ENCODE data around the gene ANXA9.

Gene ANXA9

DNA sequence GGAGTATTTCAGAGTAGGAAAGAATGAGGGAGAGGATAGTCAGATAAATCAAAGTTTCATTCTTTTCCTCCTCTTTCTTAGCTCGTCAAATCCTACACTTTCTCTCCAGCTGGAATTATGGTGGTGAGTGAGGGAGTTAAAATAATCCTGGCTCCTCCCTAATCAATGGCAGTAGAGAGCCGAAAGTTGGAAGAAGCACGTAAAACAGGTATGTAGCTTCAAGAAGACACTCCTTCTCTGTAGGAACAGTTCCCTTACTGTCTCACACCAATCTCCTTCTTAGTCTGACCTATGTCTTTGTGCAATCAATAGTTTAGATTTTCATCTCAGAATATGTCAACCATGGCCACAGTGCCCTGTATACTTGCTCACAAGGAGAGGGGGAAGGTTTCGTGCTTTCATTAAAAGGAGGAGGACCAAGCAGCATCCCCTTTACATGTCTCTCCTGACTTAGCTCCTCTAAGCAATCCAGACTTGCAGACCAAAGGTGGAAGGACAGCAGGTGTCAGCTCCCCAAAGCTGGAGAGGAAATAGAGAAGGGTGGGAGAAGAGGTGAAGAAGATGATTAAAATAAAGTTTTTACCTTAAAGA is 23.7 kb downstream of the ANXA9 start:
- no peak for DNase-seq

DNA sequence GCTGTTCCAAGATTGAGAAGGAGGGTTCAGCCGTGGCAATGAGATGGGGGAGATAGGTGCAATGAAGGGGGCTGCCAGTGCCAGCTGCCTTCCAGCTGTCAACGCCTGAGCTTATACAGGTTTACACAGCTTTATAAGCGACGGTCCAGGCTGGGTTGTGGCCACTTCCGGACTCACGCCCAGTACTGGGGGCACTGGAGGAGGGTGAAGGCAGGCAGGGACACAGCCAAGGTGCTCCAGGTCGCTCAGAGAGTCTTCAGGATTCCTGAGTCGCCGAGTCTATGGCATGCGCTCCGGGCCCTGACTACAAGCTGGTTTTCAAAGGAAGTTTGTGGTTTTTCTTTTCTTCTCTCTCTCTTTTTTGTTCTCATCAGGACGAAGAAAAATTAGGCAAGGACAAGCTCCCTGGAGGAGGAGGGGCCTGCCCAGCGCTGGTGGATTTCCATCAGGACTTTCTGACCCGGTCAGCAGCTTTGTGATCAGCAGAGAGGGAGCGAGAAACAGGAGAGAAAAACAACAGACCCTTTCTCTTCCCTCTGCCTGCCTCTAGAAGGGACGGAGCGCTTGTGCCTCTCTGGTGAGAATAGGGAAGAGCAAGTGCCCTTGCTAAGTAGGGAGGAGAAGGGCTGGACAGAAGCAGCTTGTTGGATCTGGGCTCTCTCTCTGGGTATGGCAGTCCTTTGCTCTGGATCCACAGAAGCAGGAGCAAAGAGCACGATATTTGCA is 24.4 kb downstream of the ANXA9 start, which contains the start of gene MINDY1:
MINDY1 (minus strand) TSS at position 576 of the 726 bp plus-strand sequence. CDS start 4,285 bp downstream, outside the sequence.
- peak; percentile 80 for DNase-seq

DNA sequence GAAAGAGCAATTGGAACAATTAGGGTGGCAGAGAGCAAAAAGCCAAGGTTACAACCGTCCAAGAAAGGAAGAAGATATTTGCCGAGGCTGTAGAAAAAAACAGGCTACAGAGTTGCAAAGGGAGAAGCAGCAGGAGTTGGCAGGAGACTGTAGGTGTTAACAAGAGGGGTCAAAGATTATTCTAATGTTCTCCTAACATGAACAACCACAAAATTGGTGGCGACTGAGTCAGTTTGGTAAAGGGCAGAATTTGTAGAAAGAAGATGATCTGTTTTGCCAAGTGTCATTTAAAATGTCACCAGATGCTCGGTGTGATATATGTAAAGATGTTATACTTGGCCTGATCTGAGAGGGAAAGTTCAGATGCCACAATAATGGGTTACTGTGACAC is 25.8 kb downstream of the ANXA9 start:
- no peak for DNase-seq

DNA sequence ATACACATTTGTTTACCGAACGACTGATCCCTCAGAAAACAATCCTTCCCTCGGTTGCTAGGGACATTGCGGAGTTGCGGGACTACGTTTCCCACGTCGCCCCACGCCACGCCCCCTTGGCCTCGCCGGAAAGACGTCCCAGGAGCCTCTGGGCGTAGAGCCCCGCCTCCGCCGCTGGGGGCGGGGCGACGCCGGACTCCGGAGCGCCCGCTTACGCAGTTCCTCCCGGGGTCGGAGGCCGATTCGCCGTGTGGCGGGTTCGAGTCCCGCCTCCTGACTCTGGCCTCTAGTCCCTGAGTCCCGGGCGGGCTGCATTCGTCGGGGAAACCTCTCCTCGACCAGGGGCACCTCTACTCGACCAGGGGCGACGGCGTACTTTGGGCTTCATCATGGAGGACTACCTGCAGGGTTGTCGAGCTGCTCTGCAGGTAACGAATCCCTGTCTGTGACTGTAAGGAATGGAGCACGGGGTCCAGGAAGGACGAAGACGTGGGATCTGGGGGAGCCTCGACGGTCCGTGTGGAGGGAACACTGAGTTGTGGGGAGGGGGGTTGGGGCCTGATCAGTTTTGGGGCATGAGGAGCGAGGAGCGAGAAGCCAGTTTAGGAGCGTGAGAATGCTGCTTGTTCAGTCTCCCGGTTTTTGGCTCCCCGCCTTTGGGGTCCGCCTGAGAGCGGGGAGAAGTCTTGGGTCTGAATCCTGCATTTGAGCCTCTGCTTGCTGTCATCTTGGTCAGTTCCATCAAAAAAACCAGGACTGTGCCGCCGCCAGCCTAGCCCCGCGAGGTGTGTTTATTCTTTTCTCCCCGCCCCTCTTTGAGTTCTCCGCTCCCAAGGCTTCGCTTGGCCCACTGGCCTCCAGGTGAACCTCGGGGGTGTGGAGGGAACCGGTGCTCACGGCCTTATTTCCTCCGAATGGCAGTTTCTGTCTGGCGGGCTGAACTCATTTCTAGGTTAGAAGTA is 26.4 kb downstream of the ANXA9 start, which contains the start of gene PRUNE1:
PRUNE1 (plus strand) TSS at position 206 of the 962 bp plus-strand sequence; CDS start at position 390, 184 bp downstream.
- peak; percentile 99 for DNase-seq

DNA sequence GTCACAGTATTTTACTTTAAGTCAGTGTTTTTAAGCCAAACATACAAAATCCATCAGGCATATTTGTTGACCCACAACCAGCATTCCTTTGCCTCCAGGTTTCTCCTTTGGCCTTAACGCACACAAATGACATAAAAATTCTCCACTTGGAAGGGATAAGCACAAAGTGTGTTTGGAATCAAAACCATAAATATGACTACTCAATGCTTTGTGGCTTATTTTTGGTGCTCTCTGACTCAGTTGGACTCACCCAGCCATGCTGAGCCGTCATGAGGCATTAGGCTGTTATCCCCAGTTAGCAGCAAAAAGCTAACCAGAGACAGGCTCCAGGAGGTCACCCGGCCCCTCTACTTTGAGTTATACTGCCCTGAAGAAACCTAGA is 27.1 kb downstream of the ANXA9 start:
- no peak for DNase-seq

DNA sequence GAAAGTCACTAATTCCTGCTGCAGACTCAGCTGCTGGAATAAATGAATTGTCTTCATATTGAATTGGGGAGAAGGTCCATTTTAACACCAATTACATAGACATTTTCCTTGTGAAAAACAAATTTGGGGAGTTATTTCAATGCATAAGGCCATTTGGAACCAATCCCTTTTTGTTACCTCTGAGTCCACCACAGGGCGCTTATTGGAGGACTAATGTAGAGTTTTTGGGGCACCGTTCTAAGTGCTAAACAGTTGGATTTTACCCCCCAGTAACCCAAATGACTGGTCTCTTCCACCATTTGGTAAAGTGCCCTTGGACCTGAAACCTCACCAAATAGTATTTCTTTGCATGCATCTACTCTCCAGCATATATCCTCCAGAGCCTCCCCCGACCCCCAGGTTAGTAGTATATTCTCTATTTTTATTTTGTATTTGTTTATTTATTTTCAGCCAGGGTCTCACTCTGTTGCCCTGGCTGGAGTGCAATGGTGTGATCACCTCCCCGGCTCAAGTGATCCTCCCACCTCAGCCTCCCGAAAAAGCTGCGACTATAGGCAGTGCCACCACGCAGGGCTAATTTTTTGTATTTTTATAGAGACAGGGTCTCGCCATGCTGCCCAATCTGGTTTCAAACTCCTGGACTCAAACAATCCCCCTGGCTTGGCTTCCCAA is 27.7 kb downstream of the ANXA9 start:
- no peak for DNase-seq

DNA sequence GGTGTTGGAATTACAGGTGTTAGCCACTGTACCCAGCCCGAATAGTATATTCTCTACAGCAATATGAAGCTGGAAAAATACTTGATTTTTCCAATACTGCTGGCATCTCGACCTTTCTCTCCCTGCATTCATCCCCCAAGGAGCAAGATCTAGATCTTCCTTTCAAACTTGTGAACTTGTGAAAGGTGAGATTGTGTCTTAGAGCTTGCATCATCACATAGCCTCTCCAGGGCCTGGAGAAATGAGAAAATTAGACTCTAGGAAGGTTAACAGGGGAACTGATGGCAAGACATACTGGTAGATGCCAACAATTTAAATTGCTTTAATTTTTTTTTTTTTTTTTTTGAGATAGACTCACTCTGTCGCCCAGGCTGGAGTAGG is 28.2 kb downstream of the ANXA9 start:
- no peak for DNase-seq

DNA sequence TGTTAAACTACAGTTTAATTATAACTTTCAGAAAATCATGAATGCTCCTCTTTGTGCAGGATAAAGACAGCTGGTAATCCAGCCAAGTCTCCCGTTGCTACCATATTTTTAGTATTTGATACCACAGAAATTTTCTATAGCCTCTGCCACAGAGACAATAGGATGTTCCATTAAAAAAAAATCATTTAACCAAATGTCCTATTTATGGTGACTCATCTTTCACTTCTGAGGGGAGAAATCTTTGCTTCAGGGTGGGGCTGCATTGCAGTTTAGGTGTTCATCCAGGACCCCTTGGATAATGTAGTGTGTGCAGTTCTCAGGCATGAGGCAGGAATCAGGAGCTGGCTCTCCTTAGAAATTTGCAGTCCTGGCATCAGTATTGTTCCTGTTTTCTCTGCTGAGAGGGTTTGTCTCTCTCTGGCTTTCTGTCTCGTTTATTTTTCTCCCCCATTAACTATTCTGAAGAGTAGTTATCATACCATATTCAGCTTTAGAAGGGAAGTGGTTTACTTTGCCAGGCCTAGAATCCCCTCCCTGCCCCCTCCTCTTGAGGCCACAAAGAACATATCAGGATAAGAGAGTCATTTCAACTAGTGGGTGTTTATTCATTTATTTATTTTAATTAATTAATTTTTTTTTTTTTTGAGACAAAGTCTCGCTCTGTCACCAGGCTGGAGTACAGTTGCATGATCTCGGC is 29.2 kb downstream of the ANXA9 start:
- no peak for DNase-seq

DNA sequence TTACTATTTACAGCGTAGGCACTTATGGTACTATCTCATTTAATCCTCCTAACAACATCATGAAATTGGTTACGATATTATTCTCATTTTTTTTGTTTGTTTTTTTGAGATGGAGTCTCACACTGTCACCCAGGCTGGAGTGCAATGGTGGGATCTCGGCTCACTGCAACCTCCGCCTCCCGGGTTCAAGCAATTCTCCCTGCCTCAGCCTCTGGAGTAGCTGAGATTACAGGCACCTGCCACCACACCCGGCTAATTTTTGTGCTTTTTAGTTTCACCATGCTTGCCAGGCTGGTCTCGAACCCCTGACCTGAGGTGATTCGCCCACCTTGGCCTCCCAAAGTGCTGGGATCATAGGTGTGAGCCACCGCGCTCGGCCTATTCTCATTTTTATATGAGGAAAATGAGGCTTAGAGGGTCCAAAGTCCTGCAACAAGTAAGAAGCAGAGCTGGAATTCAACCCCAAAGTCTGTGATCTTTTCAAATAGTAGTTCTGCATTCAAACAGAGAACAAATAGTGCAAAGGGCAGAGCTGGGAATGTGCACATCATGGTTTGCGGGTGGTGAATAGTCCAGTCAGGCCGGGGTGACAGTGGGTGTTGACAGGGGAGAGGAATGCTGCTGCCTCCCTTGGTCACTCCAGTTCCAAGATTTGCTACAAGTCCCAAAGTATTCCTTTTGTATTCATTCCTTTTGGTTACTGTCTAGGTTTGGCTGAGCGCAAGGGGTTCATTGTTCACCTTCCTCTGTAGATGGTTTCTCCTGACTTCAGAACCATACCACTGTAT is 30.8 kb downstream of the ANXA9 start:
- no peak for DNase-seq

DNA sequence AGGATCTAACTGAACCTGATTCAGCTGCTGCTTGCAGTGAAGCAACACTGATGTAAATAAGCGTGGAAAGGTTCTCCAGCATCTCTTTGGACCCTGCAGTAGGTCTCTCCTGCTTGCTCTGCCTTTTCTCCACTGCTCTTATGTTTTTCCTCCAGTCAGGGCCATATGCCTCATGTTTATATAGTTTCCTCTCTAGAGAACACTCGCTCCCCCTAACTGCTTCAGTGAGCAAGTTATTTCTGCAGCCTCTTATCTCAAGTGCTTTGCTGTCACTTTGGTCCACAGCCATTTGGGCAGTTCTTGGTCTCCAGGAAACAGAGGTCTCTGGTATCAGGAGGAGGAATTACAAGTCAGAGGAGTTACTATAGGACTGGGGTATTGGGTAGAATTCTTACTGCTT is 31.4 kb downstream of the ANXA9 start:
- no peak for DNase-seq

DNA sequence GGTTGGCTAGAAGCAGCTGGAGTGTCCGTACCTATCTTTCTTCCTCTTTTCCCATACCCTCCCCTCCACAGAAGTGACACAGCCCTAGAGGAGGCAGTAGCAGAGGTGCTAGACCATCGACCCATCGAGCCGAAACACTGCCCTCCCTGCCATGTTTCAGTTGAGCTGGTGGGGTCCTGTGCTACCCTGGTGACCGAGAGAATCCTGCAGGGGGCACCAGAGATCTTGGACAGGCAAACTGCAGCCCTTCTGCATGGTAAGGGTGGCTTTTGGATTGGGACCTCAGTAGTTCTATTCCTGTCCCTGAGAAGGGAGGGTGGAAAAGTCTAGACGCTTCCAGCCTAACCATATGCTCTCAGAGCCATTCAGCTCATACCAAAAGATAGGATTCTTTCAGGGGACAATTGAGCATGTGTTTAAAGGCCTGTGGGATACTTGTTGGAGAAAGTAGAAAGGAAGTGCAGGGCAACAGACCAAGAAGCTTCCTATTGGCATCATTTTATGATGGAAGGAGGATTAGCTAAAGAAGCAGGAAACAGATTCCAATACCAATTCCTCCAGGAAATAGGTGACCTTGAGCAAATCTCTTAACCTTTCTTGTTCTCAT is 42.6 kb downstream of the ANXA9 start:
- DNase-seq: peak; percentile 87

DNA sequence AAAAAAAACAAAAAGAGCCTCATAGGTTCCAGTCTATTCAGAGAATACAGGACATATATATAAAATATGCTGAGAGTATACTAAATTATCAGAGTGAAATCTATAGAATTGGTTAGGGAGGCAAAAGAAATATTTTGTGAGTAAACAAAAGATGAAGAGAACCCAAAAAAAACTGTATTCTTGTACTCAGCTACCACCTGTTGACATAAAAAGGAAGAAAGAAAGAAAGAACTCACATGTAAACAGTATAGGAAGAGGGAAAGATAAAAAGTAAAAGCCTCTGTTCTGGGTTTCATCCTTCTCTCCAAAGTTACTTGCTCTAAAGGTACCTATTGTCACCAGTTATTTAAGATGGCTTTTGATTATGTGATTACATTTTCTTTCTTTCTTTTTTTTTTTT is 44.4 kb downstream of the ANXA9 start:
- DNase-seq: no peak

DNA sequence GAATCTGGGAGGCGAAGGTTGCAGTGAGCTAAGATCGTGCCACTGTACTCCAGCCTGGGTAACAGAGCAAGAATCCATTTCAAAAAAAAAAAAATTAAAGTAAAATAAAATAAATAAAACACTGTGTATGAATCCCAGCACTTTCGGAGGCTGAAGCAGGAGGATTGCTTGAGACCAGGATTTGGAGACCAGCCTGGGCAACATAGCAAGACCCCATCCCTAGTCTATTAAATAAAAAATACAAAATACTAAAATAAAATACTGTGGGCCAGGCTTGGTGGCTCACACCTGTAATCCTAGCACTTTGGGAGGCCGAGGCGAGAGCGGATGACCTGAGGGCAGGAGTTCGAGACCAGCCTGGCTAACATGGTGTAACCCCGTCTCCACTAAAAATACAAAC is 50.1 kb downstream of the ANXA9 start:
- DNase-seq: no peak

DNA sequence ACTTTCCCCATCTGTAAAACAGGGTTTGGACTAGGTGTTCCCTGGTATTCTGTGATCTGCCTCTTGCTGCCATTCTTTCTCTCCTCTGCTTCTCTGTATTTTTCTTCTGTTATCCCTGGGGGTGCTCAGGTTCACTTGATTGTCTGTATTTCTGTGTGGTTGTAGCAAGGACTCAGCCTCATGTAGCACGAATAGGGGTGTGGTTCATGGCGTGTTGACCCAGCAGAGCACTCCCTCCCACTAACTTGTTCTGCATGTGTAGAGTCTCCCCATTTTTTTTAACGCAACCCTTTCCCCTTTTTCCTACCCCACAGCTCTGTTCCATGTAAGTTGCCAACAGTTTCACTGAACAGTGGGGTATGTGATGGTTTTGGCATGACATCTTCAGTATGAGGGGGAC is 53.1 kb downstream of the ANXA9 start:
- no peak for DNase-seq

DNA sequence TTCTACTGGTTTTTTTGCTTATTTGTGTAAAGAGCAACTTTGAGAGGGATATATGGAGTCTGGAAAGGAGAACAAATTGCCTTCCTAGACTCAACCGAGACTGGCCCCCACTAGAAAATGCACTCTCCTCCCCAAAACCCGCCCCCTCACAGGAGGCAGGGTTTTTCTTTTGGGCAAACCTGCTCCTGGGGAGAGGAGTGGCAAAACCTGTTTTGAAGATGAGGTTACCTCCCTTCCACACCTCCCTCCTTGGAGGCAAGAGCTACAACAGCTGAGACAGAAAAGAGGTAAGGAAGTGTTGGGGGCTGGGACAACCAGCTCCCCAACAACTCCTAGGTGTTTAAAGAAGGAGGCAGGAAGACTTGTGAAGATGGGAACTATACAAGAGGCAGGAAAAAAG is 54.3 kb downstream of the ANXA9 start, which contains the start of gene BNIPL:
BNIPL (plus strand) TSS at position 231 of the 400 bp plus-strand sequence; CDS start at position 371, 140 bp downstream.
- no peak for DNase-seq

DNA sequence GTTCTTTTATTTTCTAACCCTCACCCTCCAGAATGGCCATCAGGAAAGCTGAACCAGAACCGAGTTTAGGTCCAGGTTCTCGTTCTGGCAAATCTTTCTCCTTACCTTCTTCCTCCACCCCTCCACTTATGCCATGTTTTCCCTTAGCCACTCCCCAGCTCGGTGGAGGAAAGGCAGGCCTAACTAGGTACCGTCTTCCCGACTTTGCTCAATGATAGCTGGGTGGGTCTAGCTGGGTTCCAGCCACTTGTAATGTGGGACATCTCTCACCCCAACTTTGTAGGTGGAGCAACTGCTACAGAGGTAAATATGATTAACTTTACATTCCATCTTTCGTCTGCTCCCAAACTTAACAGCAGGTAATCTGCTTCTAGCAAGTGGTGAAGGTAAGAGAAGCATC is 54.9 kb downstream of the ANXA9 start:
- DNase-seq: no peak

DNA sequence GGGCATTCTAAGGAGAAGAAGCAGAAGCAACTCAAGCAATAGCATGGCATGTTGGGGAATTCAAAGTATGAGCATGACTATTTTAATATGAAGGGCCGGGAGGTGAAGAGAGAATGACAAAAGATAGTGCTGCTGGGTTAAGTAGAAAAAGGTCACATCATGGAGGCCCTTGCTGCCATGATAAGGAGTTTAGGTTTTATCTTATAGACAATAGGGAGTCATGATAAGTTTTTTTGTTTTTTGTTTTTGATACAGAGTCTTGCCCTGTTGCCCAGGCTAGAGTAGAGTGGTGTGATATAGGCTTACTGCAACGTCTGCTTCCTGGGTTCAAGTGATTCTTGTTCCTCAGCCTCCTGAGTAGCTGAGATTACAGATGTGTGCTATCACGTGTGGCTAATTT is 57.4 kb downstream of the ANXA9 start:
- no peak for DNase-seq

DNA sequence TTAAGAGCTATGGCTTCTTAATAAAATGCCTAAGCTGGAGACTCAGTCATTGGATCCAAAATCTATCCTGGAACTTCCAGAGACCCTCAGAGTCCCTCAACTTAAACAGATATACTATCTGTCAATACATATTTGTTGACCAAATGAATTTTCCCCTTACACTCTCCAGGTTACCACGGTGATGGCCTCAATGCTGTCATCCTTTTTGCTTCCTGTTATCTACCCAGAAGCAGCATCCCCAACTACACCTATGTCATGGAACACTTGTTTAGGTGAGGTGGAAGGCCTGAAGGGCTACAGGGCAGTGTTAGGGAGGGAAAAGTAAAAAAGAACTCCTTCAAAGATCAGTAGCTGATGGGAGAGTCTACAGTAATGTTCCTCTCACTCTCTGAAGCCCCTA is 61.1 kb downstream of the ANXA9 start:
- DNase-seq: no peak
